ENCODE data around the gene GAS7. TPM values are rescaled to one million over a fixed set of nuclear protein-coding genes. Genes with fewer than 3 reads are reported as not detected.

Gene GAS7
- total and polyA plus RNA-seq, 9 of the 15 experiments (the other 6 are each of a cell fraction or from before 2014, with no cell fraction given), result 0.11 to 0.33 TPM; not detected in 7

- TF ChIP-seq MXI1 (IDR thresholded peaks at IDR 0.05; ENCODE audit: low read depth, low read length), result no peak
- no peak for TF ChIP-seq NFE2 (IDR thresholded peaks at IDR 0.05; ENCODE audit: low read depth)
- no peak for TF ChIP-seq CCNT2 (IDR thresholded peaks at IDR 0.05; ENCODE audit: borderline replicate concordance, extremely low read depth, insufficient read length, low read depth, low read length)
- TF ChIP-seq ZC3H8 (IDR thresholded peaks at IDR 0.05), result no peak
- TF ChIP-seq, protein P1, sequence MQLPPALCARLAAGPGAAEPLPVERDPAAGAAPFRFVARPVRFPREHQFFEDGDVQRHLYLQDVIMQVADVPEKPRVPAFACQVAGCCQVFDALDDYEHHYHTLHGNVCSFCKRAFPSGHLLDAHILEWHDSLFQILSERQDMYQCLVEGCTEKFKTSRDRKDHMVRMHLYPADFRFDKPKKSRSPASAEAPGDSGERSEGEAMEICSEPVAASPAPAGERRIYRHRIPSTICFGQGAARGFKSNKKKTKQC (CRISPR knock-in tag; IDR thresholded peaks at IDR 0.05), result no peak
- no peak for TF ChIP-seq ZNF586 (CRISPR knock-in tag; conservative IDR thresholded peaks at IDR 0.05)
- no peaks in the 10 kb centered on the region for H3K9me3 ChIP-seq (replicated peaks; ENCODE audit: control insufficient read depth, insufficient read depth, low read depth, low read length)
- no peaks in the 10 kb centered on the region for H4K20me1 ChIP-seq (replicated peaks; ENCODE audit: control insufficient read depth, insufficient read depth, low read length)
- H3K79me2 ChIP-seq (ENCODE audit: control insufficient read depth, insufficient read depth, low read length), result no peaks in the 10 kb centered on the region
- no peak overlapping the region for H3K27ac ChIP-seq (ENCODE audit: extremely low read depth, low read depth, low read length)
- no peaks in the 10 kb centered on the region for H3K36me3 ChIP-seq (ENCODE audit: control insufficient read depth, insufficient read depth, low read length)
- DNase-seq (ENCODE audit: extremely low read depth in 1 of 4, low spot score in 3 of 4) (no peak), FAIRE-seq (no peak), ATAC-seq (no peak)
- no TSS peak for BruUV-seq (replicated peaks)
- H3K4me2 ChIP-seq (ENCODE audit: insufficient read depth, low read length), result no peak overlapping the region
- ChIA-PET CTCF (ENCODE audit: low intra/inter-chr PET ratio) (no interaction called here), POLR2A (no interaction called here)
- H3K4me1 ChIP-seq (replicated peaks in 1 of 2; ENCODE audit: control insufficient read depth in 2 of 2, insufficient read depth in 2 of 2, low read length in 2 of 2), result no peaks in the 10 kb centered on the region
- no peaks in the 10 kb centered on the region; a peak in 1 of 5 replicates for H3K27me3 ChIP-seq (ENCODE audit: control insufficient read depth in 2 of 2, insufficient read depth in 2 of 2, low read length in 2 of 2)
- WGBS (ENCODE audit: insufficient coverage, low coverage, missing lambda C conversion rate), result 0% methylated on average over 8 of the region's 12 CpGs
- no peak overlapping the region for H2AFZ ChIP-seq (ENCODE audit: low read depth, low read length)
- intact Hi-C loops (cut with micrococcal nuclease) (no loop called here), in situ Hi-C loops (cut with MboI) (no loop called here)
- no peak overlapping the region for H3K9ac ChIP-seq (ENCODE audit: insufficient read depth in 1 of 2, low read depth in 2 of 2, low read length in 2 of 2)
- no peaks in the 10 kb centered on the region for H3K9me1 ChIP-seq (ENCODE audit: control insufficient read depth, insufficient read depth, low read length)
- H3K4me3 ChIP-seq, result no peak overlapping the region
These were observed 144.4 kb downstream of the GAS7 start for GRCh38 chr17:10053782-10054540.
